K562 (cell line): ENCODE data around the gene CRYBG1. TPM values are rescaled to one million over a fixed set of nuclear protein-coding genes. Genes with fewer than 3 reads are reported as not detected.
"Not testable (repeated sequence)": the region's sequence is repeated elsewhere in the genome, so short reads cannot be mapped to it uniquely, and the experiment has no call there.

Source experiments
- ATAC-seq: fragments of 200-7000 bp; cut with Tn5 transposase; 3 replicates; pipeline ENCODE4 v1.9.1; 2020; ENCODE audit warnings: moderate library complexity
- BruUV-seq: library from RNA; stranded (reverse); fragments of 400-500 nt; replicated peaks from 2 replicates; lab custom pipeline; 2021; lab: Mats Ljungman, UMichigan
- CTCF ChIA-PET: fragments of 300-600 bp; formaldehyde crosslinking; extraction: SDS; loops from one replicate; lab custom pipeline; 2021; ENCODE audit warnings: low intra/inter-chr PET ratio; lab: Yijun Ruan, JAX
- POLR2A ChIA-PET: fragments of 300-600, 350-650 bp; sonication (Branson Sonifier 250); formaldehyde crosslinking; extraction: SDS; loops from one replicate; lab custom pipeline; 2021; ENCODE audit warnings: antibody characterized with exemption, inconsistent platforms; lab: Yijun Ruan, JAX
- DNase-seq, 4 experiments: peaks; one replicate each; pipeline versions ENCODE4 v3.0.0 to v3.0.0-alpha.2; 2011 to 2018; ENCODE audit warnings: low spot score in 3 of 4, mixed read lengths in 3 of 4; ENCODE audit errors: extremely low read depth in 1 of 4
- FAIRE-seq: peaks from 2 replicates; lab custom pipeline; 2011; peaks lifted over from hg19 to GRCh38; lab: Jason Lieb, UNC
- H2AFZ ChIP-seq: 2 replicates; pipeline ENCODE4 v1.6.0; 2011; ENCODE audit warnings: low read depth, low read length, control low read depth, inconsistent platforms
- H3K27ac ChIP-seq: fragments of 200-600 bp; 3 replicates; pipeline ENCODE4 v1.8.0; 2011; ENCODE audit warnings: low read depth, mild to moderate bottlenecking, control low read depth, inconsistent platforms, low read length, moderate library complexity, mixed read lengths; ENCODE audit errors: extremely low read depth
- H3K27me3 ChIP-seq, 2 experiments: fragments of 300-600 bp in 1 of 2; 2 replicates in 1 of 2; 3 replicates in 1 of 2; pipeline versions ENCODE4 v1.6.0 to v1.8.0; 2011; ENCODE audit warnings: inconsistent platforms in 2 of 2, low read length in 2 of 2, mild to moderate bottlenecking in 1 of 2, mixed read lengths in 1 of 2, moderate library complexity in 1 of 2; ENCODE audit not compliant: control insufficient read depth in 2 of 2, insufficient read depth in 2 of 2
- H3K36me3 ChIP-seq: fragments of 300-600 bp; 3 replicates; pipeline ENCODE4 v1.8.0; 2011; ENCODE audit warnings: mild to moderate bottlenecking, low read length, inconsistent platforms; ENCODE audit not compliant: control insufficient read depth, insufficient read depth
- H3K4me1 ChIP-seq, 2 experiments: fragments of 200-600 bp in 1 of 2; replicated peaks in 1 of 2; 2 replicates in 1 of 2; 3 replicates in 1 of 2; pipeline versions ENCODE4 v1.5.1 to v1.8.0; 2011; ENCODE audit warnings: inconsistent platforms in 2 of 2, low read length in 2 of 2, mild to moderate bottlenecking in 1 of 2, mixed read lengths in 1 of 2, moderate library complexity in 1 of 2; ENCODE audit not compliant: control insufficient read depth in 2 of 2, insufficient read depth in 2 of 2
- H3K4me2 ChIP-seq: 2 replicates; pipeline ENCODE4 v1.6.1; 2011; ENCODE audit warnings: low read length, control low read depth, inconsistent platforms, mixed read lengths; ENCODE audit not compliant: insufficient read depth
- H3K4me3 ChIP-seq: fragments of 200-600 bp; sonication (generic), shearing (Covaris generic); 2 replicates; pipeline ENCODE4 v1.5.1; 2016; ENCODE audit warnings: control low read depth, inconsistent platforms
- H3K79me2 ChIP-seq: fragments of 200-600 bp; 3 replicates; pipeline ENCODE4 v1.8.0; 2011; ENCODE audit warnings: low read length, inconsistent platforms; ENCODE audit not compliant: control insufficient read depth, insufficient read depth
- H3K9ac ChIP-seq, 2 experiments: 2 replicates each; pipeline versions ENCODE4 v1.6.0 to v1.6.1; 2011; ENCODE audit warnings: low read depth in 2 of 2, low read length in 2 of 2, control low read depth in 1 of 2, inconsistent platforms in 1 of 2, mild to moderate bottlenecking in 1 of 2, mixed read lengths in 1 of 2; ENCODE audit not compliant: insufficient read depth in 1 of 2
- H3K9me1 ChIP-seq: one replicate; pipeline ENCODE4 v1.6.0; 2011; ENCODE audit warnings: inconsistent platforms, mild to moderate bottlenecking, low read length, moderate library complexity; ENCODE audit not compliant: control insufficient read depth, insufficient read depth
- H3K9me3 ChIP-seq: replicated peaks from 2 replicates; pipeline ENCODE4 v1.5.1; 2011; ENCODE audit warnings: low read depth, low read length, inconsistent platforms; ENCODE audit not compliant: control insufficient read depth, insufficient read depth
- H4K20me1 ChIP-seq: replicated peaks from 2 replicates; pipeline ENCODE4 v1.6.1; 2011; ENCODE audit warnings: low read length, inconsistent platforms, mixed read lengths; ENCODE audit not compliant: control insufficient read depth, insufficient read depth
- NCOA1 ChIP-seq: fragments of 450-650 bp; IDR thresholded peaks from 2 replicates; pipeline ENCODE4 v1.6.1; 2016; ENCODE audit warnings: low read depth
- POLR2B ChIP-seq: fragments of 450-650 bp; IDR thresholded peaks from 2 replicates; pipeline ENCODE4 v1.6.1; 2018; ENCODE audit warnings: low read depth; ENCODE audit not compliant: partially characterized antibody
- ZNF263 ChIP-seq: sonication (generic); formaldehyde crosslinking; IDR thresholded peaks from 2 replicates; pipeline ENCODE4 v1.8.0; 2022; ENCODE audit warnings: mild to moderate bottlenecking, missing genetic modification reagents, borderline replicate concordance
- WGBS: fragments of 100-300 bp; shearing (Covaris generic); methylation state at CpG from one replicate; pipeline ENCODE4 v1.1.6; 2016; ENCODE audit warnings: low coverage, mixed read lengths; ENCODE audit not compliant: insufficient coverage; ENCODE audit errors: missing lambda C conversion rate; 5-methylcytosine and 5-hydroxymethylcytosine counted together
- in situ Hi-C: fragments of 300-500 bp; cut with MboI; formaldehyde crosslinking; loops from 4 replicates; pipeline ENCODE4 v1.15.0; 2018; ENCODE audit warnings: inconsistent platforms, mixed read lengths
- intact Hi-C: fragments of 100-400 bp; cut with micrococcal nuclease; formaldehyde crosslinking; loops from 2 replicates; pipeline ENCODE4 v1.14.2; 2022
- polyA plus RNA-seq, 8 experiments: library from polyadenylated mRNA; depleted of rRNA in 4 of 8; stranded (reverse) in 5 of 8; unstranded in 3 of 8; fragments of >200 nt; fragmentation: Nextera tagmentation in 2 of 8; fragmentation: Illumina TruSeq in 1 of 8; extraction: Ambion mirVana in 2 of 8; extraction: Trizol in 1 of 8; gene quantifications; 2 replicates each; pipeline versions ENCODE4 v1.2.1 to v1.2.3, GENCODE V29; 2011 to 2014; ENCODE audit warnings: inconsistent platforms in 1 of 8, missing spikeins in 1 of 8
- total RNA-seq, 7 experiments: library from RNA; depleted of rRNA in 6 of 7; stranded (reverse); fragments of >200 nt in 6 of 7; fragmentation: Illumina TruSeq in 2 of 7; extraction: Trizol in 2 of 7; gene quantifications; 2 replicates each; pipeline versions ENCODE4 v1.2.1 to v1.2.3, GENCODE V29; 2011 to 2021; ENCODE audit warnings: low replicate concordance in 1 of 7
- TF ChIP-seq, protein P1 (sequence below), 2 experiments: fragments of 450-650 bp in 1 of 2; sonication (generic) in 1 of 2; formaldehyde crosslinking in 1 of 2; IDR thresholded peaks; 2 replicates each; pipeline versions ENCODE4 v1.7.1 to v1.9.0; 2016 to 2022; ENCODE audit warnings: inconsistent platforms in 1 of 2, mild to moderate bottlenecking in 1 of 2, missing genetic modification reagents in 1 of 2

CRYBG1 gene
- total and polyA plus RNA-seq, 9 of the 15 experiments (the other 6 are each of a cell fraction or from before 2014, with no cell fraction given): 0.07 to 0.47 (median 0.11) TPM

DNA sequence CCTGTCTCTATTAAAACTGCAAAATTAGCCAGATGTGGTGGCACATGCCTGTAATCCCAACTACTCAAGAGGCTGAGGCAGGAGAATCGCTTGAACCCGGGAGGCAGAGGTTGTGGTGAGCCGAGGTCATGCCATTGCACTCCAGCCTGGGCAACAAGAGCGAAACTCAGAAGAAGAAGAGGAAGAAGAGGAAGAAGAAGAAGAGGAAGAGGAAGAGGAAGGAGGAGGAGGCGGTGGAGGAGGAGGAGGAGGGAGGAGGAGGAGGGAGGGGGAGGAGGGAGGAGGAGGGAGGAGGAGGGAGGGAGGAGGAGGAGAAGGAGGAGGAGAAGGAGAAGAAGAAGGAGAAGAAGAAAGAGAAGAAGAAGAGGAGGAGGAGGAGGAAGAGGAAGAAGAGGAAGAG lies 228.4 kb downstream of the CRYBG1 start:
- peak; percentile 91 for TF ChIP-seq ZNF263 (CRISPR knock-in tag)
- TF ChIP-seq, all 486 proteins: peak for 1; not testable (repeated sequence) for 485
- H3K4me1 ChIP-seq, H2AFZ ChIP-seq, intact Hi-C loops, POLR2A ChIA-PET, DNase-seq, H4K20me1 ChIP-seq, H3K27me3 ChIP-seq, H3K9me3 ChIP-seq, H3K79me2 ChIP-seq, BruUV-seq, ATAC-seq, H3K27ac ChIP-seq, H3K4me2 ChIP-seq, FAIRE-seq, H3K9ac ChIP-seq, H3K9me1 ChIP-seq, H3K4me3 ChIP-seq, in situ Hi-C loops: not testable (repeated sequence)
- CTCF ChIA-PET: interaction anchor here (0.6 kb wide), 1 partner anchor 67 kb away, joined by 6 read pairs; no protein-coding TSS in a partner anchor
- peaks cover 42% of the 10 kb centered on the region for H3K36me3 ChIP-seq
- 50% methylated on average over 2 of the region's 5 CpGs for WGBS

DNA sequence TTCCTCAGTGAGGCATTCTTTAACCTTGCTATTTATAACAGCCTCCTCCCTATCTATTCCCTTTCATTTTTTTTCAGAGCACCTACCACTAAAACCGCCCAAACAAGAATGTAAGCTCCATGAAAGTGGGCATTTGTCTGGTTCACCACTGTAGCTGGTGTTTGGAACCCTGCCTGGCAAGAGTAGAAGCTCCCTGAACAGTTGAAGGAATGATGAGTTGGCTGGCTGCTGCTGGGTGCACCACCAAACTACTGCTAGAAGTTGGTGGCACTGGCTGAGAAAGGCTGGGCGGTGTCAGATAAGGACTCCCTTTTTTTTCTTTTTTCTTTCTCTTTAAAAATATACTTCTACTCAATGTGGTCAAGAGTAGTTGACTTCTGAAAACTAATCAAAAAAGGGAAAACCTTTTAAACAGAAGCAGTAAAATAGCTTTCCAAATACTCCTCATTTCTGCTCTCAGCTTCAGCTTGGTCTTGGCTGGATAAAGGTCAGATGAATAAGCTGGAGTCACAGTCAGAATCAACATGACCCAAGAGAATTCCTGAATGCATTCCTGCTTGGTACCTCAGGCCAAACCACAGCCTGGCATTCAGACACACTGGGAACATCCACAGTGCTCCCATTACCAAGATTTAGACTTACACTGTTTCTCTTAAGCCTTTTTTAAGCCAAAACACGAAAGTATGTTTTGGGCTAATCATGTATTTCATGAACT lies 230.8 kb downstream of the CRYBG1 start:
- BruUV-seq: no TSS peak
- ChIA-PET POLR2A (interaction anchor here (0.8 kb wide), 1 partner anchor 392 kb away, joined by 3 read pairs; no protein-coding TSS in a partner anchor), CTCF (no interaction called here)
- Histone ChIP-seq H4K20me1 (no peaks in the 10 kb centered on the region), H3K9me3 (no peaks in the 10 kb centered on the region), H2AFZ (no peak overlapping the region), H3K27me3 (no peaks in the 10 kb centered on the region), H3K27ac (no peak overlapping the region), H3K9me1 (no peaks in the 10 kb centered on the region), H3K9ac (no peak overlapping the region), H3K4me3 (no peak overlapping the region), H3K4me1 (no peaks in the 10 kb centered on the region), H3K36me3 (peaks cover 26% of the 10 kb centered on the region), H3K4me2 (no peak overlapping the region), H3K79me2 (no peaks in the 10 kb centered on the region)
- intact Hi-C loops (no loop called here), in situ Hi-C loops (no loop called here)
- ATAC-seq: no peak
- FAIRE-seq: no peak
- WGBS: 77% methylated on average over 3 of the region's 3 CpGs
- DNase-seq: no peak
- TF ChIP-seq NCOA1: no peak
- TF ChIP-seq, protein P1, sequence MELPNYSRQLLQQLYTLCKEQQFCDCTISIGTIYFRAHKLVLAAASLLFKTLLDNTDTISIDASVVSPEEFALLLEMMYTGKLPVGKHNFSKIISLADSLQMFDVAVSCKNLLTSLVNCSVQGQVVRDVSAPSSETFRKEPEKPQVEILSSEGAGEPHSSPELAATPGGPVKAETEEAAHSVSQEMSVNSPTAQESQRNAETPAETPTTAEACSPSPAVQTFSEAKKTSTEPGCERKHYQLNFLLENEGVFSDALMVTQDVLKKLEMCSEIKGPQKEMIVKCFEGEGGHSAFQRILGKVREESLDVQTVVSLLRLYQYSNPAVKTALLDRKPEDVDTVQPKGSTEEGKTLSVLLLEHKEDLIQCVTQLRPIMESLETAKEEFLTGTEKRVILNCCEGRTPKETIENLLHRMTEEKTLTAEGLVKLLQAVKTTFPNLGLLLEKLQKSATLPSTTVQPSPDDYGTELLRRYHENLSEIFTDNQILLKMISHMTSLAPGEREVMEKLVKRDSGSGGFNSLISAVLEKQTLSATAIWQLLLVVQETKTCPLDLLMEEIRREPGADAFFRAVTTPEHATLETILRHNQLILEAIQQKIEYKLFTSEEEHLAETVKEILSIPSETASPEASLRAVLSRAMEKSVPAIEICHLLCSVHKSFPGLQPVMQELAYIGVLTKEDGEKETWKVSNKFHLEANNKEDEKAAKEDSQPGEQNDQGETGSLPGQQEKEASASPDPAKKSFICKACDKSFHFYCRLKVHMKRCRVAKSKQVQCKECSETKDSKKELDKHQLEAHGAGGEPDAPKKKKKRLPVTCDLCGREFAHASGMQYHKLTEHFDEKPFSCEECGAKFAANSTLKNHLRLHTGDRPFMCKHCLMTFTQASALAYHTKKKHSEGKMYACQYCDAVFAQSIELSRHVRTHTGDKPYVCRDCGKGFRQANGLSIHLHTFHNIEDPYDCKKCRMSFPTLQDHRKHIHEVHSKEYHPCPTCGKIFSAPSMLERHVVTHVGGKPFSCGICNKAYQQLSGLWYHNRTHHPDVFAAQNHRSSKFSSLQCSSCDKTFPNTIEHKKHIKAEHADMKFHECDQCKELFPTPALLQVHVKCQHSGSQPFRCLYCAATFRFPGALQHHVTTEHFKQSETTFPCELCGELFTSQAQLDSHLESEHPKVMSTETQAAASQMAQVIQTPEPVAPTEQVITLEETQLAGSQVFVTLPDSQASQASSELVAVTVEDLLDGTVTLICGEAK (IDR thresholded peaks at IDR 0.05): no peak
- TF ChIP-seq, protein P1 (CRISPR knock-in tag; IDR thresholded peaks at IDR 0.05): no peak
- TF ChIP-seq POLR2B: no peak
